HG02870 (cell line): ENCODE measurements around the gene TEX51.

Experiments used
- ATAC-seq: cut with Tn5 transposase; IDR thresholded peaks from one replicate; pipeline ENCODE4 v1.9.1; 2021; ENCODE audit warnings: mild to moderate bottlenecking, moderate library complexity; ENCODE audit not compliant: unreplicated experiment

The TEX51 gene

GRCh38 chr2:126911111-126911796 is 12.6 kb downstream of the TEX51 start:
- no peak for ATAC-seq

DNA sequence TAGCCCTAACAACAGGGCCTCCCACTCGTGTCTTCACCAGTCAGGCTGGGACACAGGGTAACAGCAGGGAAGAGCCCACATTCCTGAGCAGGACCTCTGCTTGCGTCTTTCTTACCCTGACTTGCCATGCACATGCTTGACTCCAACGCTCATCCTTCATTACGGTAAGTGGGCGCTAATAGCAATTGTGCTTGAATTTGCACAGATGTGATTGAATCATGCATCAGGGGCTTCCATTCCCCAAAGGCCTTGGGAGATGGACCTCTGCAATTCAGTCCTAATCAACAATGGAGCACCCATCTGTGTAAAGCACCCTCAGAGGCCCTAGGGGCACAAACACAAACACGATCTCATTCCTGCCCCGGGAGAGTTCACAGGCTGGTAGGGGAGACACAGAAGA is 13.5 kb downstream of the TEX51 start:
- ATAC-seq = no peak

DNA sequence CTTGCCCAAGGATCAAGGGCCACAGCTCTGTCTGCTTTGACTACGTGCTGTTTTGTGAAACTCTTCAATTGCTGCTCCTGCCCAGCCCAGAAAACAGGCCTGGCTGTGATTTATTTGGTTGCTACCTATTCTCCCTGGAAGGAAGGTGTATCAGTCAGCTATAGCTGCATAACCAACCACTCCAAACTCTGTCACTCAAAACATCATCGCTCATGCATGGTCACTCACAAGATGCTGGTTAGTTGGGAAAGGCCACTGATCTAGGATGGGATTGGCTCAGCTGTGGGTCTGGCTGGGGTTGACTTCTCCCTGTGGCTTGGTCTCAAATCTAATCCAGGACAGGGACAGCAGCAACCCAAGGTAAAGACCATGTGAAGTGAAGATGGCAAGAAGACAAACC is 14.6 kb downstream of the TEX51 start:
- ATAC-seq = no peak

GRCh38 chr2:126913881-126914615 is 15.4 kb downstream of the TEX51 start:
- ATAC-seq = no peak

GRCh38 chr2:126914811-126915500 is 16.3 kb downstream of the TEX51 start:
- ATAC-seq = no peak

DNA sequence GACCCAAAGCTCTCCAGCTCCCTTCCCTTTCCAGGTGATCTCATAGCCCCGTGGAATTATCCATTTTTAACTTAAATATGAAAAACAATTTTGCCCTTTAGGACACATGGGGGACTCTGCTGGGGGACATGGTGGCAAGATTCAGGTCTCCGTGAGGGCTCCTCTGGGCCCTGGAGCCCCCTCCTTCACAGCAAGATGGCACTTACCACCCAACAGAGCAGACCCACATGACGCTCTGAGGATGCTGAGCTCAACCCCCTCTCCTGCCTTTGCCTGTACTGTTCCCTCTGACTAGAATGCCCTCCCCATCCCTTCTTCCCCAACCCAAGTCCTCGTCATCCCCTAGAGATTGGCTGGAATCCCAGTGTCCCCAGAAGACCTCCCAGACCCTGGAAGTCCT is 17.2 kb downstream of the TEX51 start:
- no peak for ATAC-seq

DNA sequence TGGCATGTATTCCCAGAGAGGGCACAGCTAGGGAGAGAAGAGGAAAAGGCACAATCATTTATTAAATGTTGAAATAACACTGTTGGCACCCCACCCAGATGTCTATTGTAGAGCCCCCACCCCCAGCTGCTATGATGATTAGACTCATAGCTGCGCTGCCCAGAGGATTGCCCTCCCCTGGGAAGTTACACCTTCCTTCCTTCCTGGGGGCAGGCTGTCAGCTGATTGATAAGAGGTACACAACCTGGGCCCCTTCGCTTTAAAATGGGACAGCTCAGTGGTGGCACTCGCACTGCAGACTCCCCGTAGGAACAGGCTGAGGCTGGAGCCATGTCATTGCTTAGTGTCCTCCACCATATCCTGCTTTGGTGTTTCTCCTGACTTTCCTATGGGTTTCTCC is 18.1 kb downstream of the TEX51 start:
- ATAC-seq = no peak

- no peak for ATAC-seq
Observed at GRCh38 chr2:126921066-126921465, 22.4 kb downstream of the TEX51 start.

- no peak for ATAC-seq
Observed at GRCh38 chr2:126930970-126931590, 32.4 kb downstream of the TEX51 start.

DNA sequence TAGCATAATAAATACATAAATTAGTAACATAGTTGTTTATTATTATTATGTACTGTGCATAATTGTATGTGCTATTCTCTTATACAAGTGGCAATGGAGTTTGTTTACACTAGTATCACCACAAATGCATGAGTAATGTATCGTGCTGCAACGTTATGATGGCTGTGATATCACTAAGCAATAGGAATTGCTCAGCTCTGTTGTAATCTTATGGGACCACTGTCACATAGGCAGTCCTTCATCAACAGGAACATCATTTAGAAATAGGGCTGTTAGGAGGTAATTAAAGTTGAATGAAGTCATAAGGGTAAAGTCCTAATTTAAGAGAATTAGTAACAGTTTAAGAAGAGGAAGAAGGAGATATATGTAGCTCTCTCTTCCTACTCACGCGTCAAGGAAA is 33.8 kb downstream of the TEX51 start:
- no peak for ATAC-seq

DNA sequence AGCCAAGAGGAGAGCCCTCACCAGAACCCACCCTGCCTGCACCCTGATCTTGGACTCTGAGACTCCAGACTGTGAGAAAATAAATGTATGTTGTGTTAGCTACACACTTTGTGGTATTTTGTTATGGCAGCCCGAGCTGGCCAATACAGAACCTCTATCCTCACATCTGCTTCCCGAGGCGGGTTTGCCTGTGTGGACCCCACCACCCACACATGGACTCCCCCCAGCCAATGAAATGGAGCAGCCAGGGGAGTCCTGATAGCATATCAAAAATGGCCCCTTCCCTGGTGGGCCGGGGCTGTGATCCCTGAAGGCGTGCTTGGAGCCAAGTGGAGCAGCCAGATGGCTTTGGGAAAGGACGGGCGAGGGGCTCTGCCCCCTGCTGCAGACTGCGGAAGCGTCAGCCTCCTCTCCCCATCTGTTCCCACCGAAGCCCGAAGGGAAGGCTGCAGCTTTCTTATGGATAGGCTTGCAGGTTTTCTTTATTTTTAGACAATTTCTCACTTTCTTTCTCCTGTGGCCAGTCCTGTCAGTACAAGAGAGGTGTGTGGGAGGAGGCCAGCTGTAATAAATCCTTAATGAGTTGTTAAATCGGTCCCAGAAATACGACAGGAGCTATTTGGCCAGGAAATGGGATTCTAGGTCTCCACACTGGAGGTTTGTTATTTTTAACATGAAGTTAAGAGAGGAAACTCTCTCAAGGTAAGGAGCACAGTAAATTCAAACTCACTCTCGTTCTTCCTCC is 34.4 kb downstream of the TEX51 start:
- no peak for ATAC-seq

DNA sequence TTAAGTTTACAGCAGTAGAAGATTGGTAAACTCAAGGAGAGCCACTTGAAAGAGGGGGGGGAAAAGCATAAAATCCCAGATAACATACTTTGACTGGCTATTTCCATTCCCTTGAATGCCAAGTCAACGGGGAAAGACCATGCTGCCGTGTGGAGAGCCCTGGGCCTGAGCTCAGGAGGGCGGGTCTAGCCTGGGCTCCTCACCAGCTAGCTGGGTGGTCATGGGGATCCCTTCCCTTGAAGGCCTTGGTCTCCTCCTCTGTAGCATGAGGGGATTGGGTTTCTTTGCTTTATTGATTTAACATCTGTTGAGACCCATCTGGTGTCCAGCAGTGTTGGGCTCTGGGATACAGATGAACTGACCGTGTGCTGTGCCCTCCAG is 35.0 kb downstream of the TEX51 start:
- no peak for ATAC-seq

- no peak for ATAC-seq
Observed at GRCh38 chr2:126934809-126935208, 36.1 kb downstream of the TEX51 start.

GRCh38 chr2:126935774-126936173 is 37.1 kb downstream of the TEX51 start:
- no peak for ATAC-seq

DNA sequence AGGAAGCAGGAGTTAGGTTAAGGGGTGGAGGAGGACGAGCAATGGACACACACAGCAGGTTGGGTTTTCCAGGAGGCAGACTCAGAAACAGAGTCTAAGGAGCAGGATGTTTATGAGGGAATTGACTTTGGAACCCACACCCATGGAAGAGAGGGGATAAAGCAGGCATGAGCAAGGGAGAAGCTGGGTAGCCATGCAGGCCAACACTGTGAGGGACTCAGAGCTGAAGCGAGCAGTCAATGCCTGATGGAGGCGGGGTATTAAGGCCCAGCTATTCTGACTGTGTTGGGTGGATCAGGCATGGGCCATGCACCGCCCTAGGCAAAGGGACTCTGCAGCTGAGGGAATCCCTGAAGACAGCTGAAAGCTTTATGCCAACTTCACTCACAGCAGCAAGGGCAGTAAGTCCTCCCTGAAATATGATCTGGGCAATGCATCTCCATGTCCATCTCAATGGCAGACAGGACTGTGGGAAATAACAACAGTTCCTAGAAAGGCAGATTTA is 37.6 kb downstream of the TEX51 start:
- ATAC-seq = no peak

- no peak for ATAC-seq
Observed at GRCh38 chr2:126940331-126940730, 41.6 kb downstream of the TEX51 start.

- no peak for ATAC-seq
Observed at GRCh38 chr2:126942427-126943203, 43.9 kb downstream of the TEX51 start.

DNA sequence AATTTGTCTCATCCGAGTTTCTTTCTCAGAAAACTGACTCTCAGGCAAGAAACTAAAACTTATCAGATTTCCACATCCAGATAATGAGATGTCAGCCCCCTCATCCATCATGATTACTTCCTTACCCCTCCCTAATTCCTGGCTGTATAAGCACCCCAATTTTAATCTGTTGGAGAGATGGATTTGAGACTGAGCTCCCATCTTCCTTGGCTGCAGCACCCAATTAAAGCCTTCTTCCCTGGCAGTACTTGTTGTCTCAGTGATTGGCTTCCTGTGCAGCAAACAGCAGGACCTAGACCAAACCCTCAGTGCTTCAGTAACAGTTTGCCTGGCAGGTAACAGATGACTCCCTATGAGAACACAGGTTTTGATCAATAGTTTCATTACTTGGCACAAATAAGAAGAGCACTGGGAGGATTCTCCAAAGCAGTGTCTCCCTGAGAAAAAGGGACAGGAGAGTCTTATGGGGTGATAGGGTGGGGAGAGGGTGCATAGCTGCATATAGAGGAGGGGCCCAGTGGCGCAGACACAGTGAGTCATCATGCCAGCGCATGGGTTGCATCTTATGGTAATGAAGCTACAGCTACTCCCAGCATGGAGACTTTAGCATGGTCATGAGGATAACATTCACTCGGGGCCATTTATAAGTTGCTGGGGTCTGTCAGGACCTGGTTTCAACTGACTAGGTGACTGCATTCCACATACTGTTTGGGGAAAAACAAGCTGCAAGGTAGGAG is 45.1 kb downstream of the TEX51 start:
- ATAC-seq = no peak

- no peak for ATAC-seq
Observed at GRCh38 chr2:126945118-126945517, 46.4 kb downstream of the TEX51 start.
